ENCODE data around the gene MCMBP. TPM values are rescaled to one million over a fixed set of nuclear protein-coding genes. Genes with fewer than 3 reads are reported as not detected.

Gene MCMBP
- total and polyA plus RNA-seq, 4 donors = 25.8 to 53.0 (median 50.2) TPM

DNA sequence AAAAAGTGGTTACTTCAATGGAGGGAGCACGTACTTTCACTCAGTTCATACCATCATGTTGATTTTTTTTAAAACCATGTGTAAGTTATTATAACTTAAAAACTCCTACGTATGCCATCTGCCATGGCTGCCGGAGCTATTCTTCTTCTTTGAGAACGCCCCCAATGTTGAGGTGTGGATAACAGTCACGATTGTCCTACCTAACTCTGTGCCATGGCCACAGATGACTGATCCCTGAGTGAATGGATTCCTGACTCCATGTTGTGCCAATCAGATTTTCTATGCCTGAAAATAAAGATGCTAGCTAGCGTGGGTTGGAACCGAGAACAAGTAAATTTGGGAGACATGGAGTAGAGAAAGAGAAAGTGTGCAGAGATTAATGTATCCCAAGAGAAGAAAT lies 5.3 kb downstream of the MCMBP start:
- H3K4me1 ChIP-seq (ENCODE audit: control insufficient read depth in 5 of 5, insufficient read depth in 5 of 5, low read length in 5 of 5) = peaks cover 0 to 14% (median 5%) of the 10 kb centered on the region in 5 donors
- no peak for DNase-seq
- TF ChIP-seq, protein P1, sequence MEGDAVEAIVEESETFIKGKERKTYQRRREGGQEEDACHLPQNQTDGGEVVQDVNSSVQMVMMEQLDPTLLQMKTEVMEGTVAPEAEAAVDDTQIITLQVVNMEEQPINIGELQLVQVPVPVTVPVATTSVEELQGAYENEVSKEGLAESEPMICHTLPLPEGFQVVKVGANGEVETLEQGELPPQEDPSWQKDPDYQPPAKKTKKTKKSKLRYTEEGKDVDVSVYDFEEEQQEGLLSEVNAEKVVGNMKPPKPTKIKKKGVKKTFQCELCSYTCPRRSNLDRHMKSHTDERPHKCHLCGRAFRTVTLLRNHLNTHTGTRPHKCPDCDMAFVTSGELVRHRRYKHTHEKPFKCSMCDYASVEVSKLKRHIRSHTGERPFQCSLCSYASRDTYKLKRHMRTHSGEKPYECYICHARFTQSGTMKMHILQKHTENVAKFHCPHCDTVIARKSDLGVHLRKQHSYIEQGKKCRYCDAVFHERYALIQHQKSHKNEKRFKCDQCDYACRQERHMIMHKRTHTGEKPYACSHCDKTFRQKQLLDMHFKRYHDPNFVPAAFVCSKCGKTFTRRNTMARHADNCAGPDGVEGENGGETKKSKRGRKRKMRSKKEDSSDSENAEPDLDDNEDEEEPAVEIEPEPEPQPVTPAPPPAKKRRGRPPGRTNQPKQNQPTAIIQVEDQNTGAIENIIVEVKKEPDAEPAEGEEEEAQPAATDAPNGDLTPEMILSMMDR (IDR thresholded peaks at IDR 0.05; ENCODE audit: control extremely low read depth, extremely low read depth) = no peak
- peaks cover 0 to 12% (median 3%) of the 10 kb centered on the region in 4 donors for H3K36me3 ChIP-seq (ENCODE audit: control insufficient read depth in 4 of 4, insufficient read depth in 4 of 4, low read length in 4 of 4)
- no peak overlapping the region for H3K4me3 ChIP-seq
- no peak overlapping the region for H3K27ac ChIP-seq (ENCODE audit: low read depth in 1 of 2, low read length in 1 of 2)
- H3K27me3 ChIP-seq (ENCODE audit: control insufficient read depth in 3 of 3, insufficient read depth in 3 of 3, low read length in 2 of 3) = no peaks in the 10 kb centered on the region
- ATAC-seq (ENCODE audit: insufficient read depth, low FRiP score) = no peak
- no peak overlapping the region for H3K9ac ChIP-seq (ENCODE audit: insufficient read depth in 1 of 2, low read length in 2 of 2)
- no peaks in the 10 kb centered on the region for H3K9me3 ChIP-seq (ENCODE audit: control insufficient read depth in 4 of 4, insufficient read depth in 3 of 4, low read length in 3 of 4)
- 88 to 91% methylated on average over 7 of the region's 7 CpGs for WGBS, 2 donors

DNA sequence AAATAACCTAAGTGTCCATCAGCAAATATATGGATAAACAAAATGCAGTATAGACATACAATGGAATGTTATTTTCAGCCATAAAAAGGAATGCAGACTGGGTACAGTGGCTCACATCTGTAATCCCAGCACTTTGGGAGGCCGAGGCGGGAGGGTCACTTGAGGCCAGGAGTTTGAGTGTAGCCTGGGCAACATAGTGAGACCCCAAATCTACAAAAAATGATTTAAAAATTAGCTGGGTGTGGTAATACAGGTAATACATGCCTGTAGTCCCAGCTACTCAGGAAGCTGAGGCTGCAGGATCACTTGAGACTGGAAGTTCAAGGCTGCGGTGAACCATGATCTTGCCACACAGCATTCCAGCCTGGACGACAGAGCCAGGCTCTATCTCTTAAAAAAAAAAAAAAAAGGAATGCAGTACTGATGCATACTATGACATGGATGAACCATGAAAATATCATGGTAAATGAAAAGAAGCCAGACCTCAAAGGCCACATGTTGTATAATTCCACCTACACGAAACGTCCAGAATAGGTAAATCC lies 6.9 kb downstream of the MCMBP start:
- Histone ChIP-seq H3K4me3 (no peak overlapping the region), H3K27me3 (ENCODE audit: control insufficient read depth in 3 of 3, insufficient read depth in 3 of 3, low read length in 2 of 3) (no peaks in the 10 kb centered on the region), H3K9me3 (ENCODE audit: control insufficient read depth in 4 of 4, insufficient read depth in 3 of 4, low read length in 3 of 4) (no peaks in the 10 kb centered on the region), H3K27ac (ENCODE audit: low read depth in 1 of 2, low read length in 1 of 2) (no peak overlapping the region), H3K36me3 (ENCODE audit: control insufficient read depth in 4 of 4, insufficient read depth in 4 of 4, low read length in 4 of 4) (peaks cover 0 to 12% (median 3%) of the 10 kb centered on the region in 4 donors), H3K4me1 (ENCODE audit: control insufficient read depth in 5 of 5, insufficient read depth in 5 of 5, low read length in 5 of 5) (peaks cover 0 to 6% (median 2%) of the 10 kb centered on the region in 5 donors), H3K9ac (ENCODE audit: insufficient read depth in 1 of 2, low read length in 2 of 2) (no peak overlapping the region)
- WGBS, 2 donors = 91 to 94% methylated on average over 6 of the region's 6 CpGs
- no peak for ATAC-seq (ENCODE audit: insufficient read depth, low FRiP score)
- TF ChIP-seq, protein P1 (IDR thresholded peaks at IDR 0.05; ENCODE audit: control extremely low read depth, extremely low read depth) = no peak
- no peak for DNase-seq

DNA sequence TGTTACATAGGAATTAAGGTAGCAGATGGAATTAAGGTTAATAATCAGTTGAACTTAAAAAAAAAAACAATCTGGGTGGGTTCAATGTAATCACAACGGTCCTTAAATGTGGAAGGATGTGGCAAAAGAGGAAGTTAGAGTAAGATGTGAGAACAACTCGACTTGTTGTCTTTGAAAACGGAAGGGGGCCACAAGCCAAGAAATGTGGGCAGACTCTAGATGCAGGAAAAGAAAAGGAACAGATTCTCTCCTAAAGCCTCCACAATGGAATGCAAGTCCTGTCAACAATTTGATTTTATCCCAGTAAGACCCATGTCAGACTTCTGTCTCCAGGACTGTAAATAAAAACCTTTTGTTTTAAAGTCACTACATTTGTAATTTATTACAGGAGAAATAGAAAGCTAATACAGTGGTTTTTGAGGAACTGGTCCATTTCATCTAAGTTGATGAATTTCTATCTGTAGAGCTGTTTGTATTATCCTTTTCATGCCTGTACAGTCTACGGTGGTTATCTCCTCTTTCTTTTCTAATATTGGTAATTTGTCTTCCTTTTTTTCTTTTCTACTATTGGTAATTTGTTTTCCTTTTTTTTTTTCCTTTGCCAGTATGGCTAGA lies 8.6 kb downstream of the MCMBP start:
- H3K27me3 ChIP-seq (ENCODE audit: control insufficient read depth in 3 of 3, insufficient read depth in 3 of 3, low read length in 2 of 3) = no peaks in the 10 kb centered on the region
- 36 to 46% methylated on average over 4 of the region's 4 CpGs for WGBS, 2 donors

More for the DNA sequence above, 8.6 kb downstream of the MCMBP start:
- H3K9ac ChIP-seq (ENCODE audit: insufficient read depth in 1 of 2, low read length in 2 of 2) = no peak overlapping the region
- no peak overlapping the region for H3K4me3 ChIP-seq
- DNase-seq (no peak), ATAC-seq (ENCODE audit: insufficient read depth, low FRiP score) (no peak)
- peaks cover 0 to 2% (median 0%) of the 10 kb centered on the region in 5 donors for H3K4me1 ChIP-seq (ENCODE audit: control insufficient read depth in 5 of 5, insufficient read depth in 5 of 5, low read length in 5 of 5)
- no peaks in the 10 kb centered on the region for H3K9me3 ChIP-seq (ENCODE audit: control insufficient read depth in 4 of 4, insufficient read depth in 3 of 4, low read length in 3 of 4)
- H3K27ac ChIP-seq (ENCODE audit: low read depth in 1 of 2, low read length in 1 of 2) = no peak overlapping the region
- H3K36me3 ChIP-seq (ENCODE audit: control insufficient read depth in 4 of 4, insufficient read depth in 4 of 4, low read length in 4 of 4) = peaks cover 0 to 12% (median 3%) of the 10 kb centered on the region in 4 donors
- TF ChIP-seq, protein P1 (IDR thresholded peaks at IDR 0.05; ENCODE audit: control extremely low read depth, extremely low read depth) = no peak

All from lung (tissue), 12 donors.